COR-L47 (cell line): Measurements from ENCODE around the gene ARL6IP6.

ENCODE experiments used
- DNase-seq: peaks from one replicate; lab custom pipeline; 2025; lab: John Stamatoyannopoulos, UW

The ARL6IP6 gene

GRCh38 chr2:152718076-152718908 is at the start of gene ARL6IP6:
Gene ARL6IP6, plus strand, starts transcription at chr2:152718620. Its CDS starts 5 bp downstream, at chr2:152718625.
- DNase-seq: peak; percentile 91

DNA sequence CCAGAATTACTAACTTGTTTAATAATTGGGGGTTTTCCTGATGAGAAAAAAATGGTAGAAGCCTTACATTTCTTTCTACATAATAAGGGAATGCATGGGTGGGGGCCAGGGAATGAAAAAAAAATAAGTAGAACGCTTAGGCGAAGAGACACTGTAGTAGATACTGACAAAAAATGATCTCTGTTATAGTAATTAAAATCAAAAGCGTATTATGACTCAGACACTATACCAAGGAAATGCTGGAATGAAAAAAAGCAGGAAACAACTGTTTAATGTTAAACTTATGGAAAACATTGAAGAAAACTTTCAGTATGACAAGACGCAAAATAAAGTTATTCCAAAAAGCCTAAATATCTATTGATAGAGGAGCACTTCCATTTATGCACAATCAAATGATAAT is 44.1 kb upstream of the ARL6IP6 start:
- no peak for DNase-seq

- no peak for DNase-seq
Measured at GRCh38 chr2:152676461-152676860, 42.0 kb upstream of the ARL6IP6 start.

GRCh38 chr2:152678808-152679207 is 39.6 kb upstream of the ARL6IP6 start:
- DNase-seq: no peak

GRCh38 chr2:152682663-152683062 is 35.8 kb upstream of the ARL6IP6 start:
- no peak for DNase-seq

DNA sequence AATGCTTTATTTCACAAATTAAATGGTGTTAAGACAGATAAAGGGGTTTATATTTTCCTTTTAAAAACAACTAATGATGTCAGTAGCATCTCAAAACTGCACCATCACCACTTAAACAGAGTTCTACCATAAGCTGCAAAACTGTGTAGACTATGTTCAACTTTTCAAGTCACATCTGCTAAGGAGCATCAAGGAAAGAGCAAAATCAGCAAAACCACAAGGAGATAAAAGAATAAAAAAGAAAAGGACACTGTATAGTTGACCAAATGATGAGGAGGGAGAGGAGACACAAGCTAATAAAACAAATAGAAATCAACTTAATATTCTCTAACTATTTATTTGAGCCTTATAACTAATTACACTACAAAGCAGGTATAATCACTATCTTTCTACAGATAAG is 35.0 kb upstream of the ARL6IP6 start:
- DNase-seq: no peak

GRCh38 chr2:152686321-152686720 is 32.1 kb upstream of the ARL6IP6 start:
- DNase-seq: no peak

DNA sequence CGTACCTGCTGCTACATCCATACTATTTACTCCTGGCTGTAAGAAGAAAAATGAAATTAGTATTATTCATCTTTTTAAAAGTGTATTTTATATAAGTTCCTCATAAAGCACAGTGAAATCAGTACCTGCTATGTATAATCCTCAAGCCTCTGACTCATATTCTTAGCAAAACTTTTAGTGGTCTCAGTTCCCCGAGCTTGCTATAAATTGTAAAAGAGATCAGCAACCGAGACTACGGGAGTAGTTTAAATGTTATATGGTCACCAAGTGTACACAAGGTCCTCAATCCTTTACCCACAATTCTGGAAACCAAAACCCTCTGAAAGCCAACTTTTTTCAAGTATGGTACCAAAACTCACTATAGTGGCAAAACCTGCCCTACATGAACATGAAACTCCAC is 25.4 kb upstream of the ARL6IP6 start:
- no peak for DNase-seq

DNA sequence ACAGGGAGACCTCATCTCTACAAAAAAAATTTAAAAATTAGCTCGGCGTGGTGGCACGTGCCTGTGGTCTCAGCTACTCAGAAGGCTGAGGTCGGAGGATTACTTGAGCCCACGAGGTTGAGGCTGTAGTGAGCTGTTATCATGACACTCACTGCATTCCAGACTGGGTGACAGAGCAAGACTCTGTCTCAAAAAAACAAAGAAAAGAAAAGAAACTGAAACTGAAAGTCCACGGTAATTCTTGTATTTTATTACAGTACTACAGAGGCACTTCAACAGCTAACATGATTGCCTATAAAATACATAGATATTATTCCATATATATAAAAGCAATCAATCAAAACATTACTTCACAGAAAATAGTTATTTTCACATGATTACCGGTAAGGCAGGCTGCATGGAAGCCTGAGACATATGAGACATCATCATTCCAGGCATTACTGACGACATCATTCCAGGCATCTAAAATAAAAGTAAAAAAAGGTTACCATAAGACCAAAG is 24.2 kb upstream of the ARL6IP6 start:
- no peak for DNase-seq

DNA sequence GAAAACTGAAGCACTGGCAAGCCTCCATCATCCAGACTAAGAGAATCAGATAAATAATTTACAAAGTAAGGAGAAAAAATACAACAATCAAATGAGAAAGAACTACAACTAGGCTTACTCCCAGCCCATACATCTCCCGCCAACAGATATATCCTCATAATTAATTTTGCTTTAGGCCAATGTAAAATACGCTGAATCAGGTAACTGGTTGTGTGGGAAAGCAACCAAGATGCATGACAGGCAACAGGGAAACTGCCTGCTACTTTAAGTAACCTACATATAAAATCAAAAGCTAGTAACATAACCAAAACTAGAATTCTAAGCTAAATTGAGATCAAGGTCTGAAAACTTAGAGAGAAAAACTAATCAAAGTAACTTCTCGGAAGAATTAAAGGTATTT is 22.7 kb upstream of the ARL6IP6 start:
- DNase-seq: no peak

DNA sequence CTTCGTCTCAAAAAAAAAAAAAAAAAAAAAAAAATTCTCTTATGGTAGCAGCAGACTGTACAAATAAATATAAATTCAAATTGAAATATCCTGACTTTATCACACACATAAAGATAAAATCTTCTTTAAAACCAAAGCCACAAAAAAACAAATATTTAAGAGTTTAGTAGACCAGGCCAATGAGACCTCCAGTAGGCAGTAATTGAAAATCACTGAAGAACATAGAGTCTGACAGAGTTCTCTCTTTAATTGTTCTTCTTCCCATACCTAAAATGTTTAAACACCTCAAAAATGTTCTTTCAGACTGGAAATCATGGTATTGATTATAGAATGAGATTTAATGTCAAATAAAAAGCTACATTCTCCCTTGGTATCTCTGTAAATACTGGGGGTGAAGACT is 21.9 kb upstream of the ARL6IP6 start:
- no peak for DNase-seq

- no peak for DNase-seq
Measured at GRCh38 chr2:152701198-152701597, 17.2 kb upstream of the ARL6IP6 start.

GRCh38 chr2:152706477-152707021 is 11.9 kb upstream of the ARL6IP6 start:
- no peak for DNase-seq

GRCh38 chr2:152708742-152709141 is 9.7 kb upstream of the ARL6IP6 start:
- DNase-seq: no peak

- DNase-seq: no peak
Measured at GRCh38 chr2:152710713-152711112, 7.7 kb upstream of the ARL6IP6 start.

DNA sequence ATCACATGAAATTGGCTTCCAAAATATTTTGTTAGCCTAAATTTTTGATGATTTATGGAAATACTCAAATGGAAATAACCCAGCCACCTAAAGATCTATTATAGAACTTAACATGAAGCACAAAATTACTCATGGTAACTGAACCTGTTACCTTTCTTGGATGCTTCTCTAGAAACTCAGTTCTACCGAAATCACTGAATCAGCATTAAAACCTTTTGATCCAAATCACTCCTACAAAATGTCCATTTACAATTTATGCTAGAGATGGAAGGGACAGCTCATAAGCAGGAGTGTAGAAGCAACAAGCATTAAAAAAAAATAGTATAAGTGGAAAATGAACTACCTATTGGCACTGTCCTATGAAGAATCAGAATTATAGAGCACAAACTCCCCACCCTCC is 3.3 kb upstream of the ARL6IP6 start:
- no peak for DNase-seq

DNA sequence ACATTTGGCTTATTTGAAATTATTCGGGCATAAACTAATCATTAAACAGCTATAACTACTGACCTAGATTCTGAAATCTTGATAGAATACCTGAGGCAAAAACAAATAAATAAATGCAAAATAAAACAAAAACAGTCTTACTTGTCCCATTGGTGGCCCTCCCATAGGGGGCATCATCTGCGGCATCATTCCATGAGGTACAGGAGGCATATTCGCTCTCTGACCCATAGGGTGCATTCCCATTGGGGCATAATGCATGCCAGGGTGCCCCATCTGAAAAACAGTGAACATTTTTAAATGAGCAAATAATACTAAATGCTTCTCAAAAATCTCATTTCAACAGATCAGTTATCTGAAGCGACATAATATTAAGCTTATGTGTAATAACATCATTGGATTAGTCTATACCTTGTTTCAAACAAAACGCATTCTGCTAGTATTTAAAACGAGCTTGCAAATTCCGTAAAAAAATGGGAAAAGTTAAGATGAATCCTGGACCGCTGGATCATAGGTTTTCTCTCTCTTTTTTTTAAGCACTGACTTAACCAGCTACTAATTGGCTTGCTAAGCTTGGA is 2.5 kb upstream of the ARL6IP6 start:
- peak; percentile 23 for DNase-seq

DNA sequence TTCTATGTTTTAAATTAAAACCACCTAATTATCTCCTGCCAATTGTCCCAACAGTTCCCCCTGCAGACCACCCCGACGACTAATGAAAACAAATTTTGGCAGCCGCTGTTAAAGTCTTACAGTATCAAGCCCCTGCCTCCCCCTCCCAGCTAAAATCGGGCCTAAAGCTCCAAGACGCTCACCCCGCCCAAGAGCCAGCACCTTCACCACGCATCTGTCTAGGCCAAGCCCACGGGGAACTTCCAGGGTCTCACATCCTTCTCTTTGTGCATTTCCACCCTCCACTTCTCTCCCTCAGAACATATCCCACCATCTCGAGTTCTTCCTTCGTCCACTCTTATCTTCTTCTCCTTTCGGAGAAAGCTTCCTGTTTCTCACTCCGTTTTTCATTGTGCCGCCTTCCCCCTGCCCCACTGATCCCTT is 1.6 kb upstream of the ARL6IP6 start:
- DNase-seq: peak; percentile 10

DNA sequence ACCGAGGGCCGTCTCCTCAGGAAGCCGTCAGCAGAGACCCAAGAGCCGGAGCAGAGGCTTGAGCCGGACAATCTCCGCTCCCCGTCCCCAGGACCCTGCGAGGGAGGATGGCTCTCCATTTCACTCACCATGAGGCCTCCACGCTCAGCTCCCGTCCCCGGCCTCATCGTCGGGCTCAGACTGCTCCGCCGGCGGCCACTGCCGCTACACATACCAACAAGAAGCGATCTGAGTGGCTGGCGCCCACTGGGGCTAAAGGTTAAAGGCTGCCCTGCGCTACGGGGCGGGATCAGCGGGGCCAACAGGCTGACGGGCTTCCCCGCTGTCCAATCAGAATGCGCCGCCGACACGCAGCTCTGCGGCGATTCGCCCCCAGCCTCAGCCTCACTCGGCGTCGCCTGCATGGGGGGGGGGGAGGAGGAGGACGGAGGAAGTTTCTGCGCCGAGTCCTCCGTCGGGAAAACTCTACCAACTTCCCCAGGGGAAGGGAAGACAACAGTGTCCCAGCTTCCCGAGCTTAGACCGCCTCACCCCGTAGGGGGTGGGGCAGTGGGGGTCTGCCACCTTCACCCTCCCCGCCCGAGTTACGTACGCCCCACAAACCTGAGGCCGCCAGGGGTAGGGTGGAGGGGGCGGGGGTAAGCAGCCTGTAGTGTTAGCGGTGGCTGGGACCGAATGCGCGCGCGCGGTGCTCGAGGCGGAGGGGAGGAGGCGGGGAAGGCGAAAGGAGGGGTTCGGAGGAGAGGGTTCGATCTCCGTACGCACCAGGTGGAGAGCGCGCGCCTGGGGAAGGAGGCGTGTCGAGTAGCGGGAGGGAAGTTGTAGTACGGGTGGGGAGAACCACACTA is 968 bp upstream of the ARL6IP6 start, which contains the start of gene PRPF40A:
PRPF40A (minus strand) TSS at position 234 of the 848 bp plus-strand sequence; CDS start at position 212, 22 bp downstream.
- DNase-seq: peak; percentile 98

GRCh38 chr2:152718909-152719645 is 657 bp downstream of the ARL6IP6 start:
- DNase-seq: peak; percentile 49

- no peak for DNase-seq
Measured at GRCh38 chr2:152720794-152721193, 2.4 kb downstream of the ARL6IP6 start.
